Mesenteric fat pad (tissue), 1 donor: ENCODE results near the gene CTBP2. TPM values are rescaled to one million over a fixed set of nuclear protein-coding genes. Genes with fewer than 3 reads are reported as not detected.

Experiments used
- DNase-seq: peaks from one replicate; pipeline ENCODE4 v3.0.0-alpha.2; 2020; ENCODE audit warnings: low spot score
- total RNA-seq: library from RNA; stranded (reverse); fragmentation: NEBNext Ultra II Directional; extraction: Animal tissue kit (Norgen Biotek cat#: 25700); gene quantifications from one replicate; pipeline ENCODE4 v1.2.1, GENCODE V29; 2021
- donor health status: DM: yes; HTN: yes; CAD: no.

Gene CTBP2
- total RNA-seq, 1 donor from 2014 or later: 56.5 TPM

GRCh38 chr10:125054669-125055268 is 105.6 kb downstream of the CTBP2 start:
- no peak for DNase-seq

GRCh38 chr10:125054216-125054615 is 106.1 kb downstream of the CTBP2 start:
- DNase-seq: no peak

DNA sequence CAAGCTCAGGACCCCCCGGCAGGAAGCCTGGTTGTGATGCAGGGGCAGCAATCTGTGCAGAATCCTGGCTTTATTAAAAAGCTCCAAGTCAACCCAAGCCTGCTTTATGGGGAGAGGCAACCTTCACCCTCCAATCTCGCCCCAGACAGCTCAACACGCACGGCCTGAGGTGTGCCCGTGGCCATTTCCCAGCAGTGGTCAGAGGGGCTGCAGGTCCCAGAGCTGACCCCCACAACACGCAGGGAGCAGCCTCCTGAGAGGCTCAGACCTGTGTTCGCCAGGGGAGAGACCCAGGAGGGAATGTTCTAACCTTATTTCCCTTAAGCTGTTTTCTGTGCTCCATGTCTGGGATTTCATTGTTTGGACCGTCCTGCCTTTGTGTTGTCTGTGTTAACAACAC is 108.2 kb downstream of the CTBP2 start:
- no peak for DNase-seq

- DNase-seq: no peak
These were observed 110.0 kb downstream of the CTBP2 start for GRCh38 chr10:125050383-125050782.

DNA sequence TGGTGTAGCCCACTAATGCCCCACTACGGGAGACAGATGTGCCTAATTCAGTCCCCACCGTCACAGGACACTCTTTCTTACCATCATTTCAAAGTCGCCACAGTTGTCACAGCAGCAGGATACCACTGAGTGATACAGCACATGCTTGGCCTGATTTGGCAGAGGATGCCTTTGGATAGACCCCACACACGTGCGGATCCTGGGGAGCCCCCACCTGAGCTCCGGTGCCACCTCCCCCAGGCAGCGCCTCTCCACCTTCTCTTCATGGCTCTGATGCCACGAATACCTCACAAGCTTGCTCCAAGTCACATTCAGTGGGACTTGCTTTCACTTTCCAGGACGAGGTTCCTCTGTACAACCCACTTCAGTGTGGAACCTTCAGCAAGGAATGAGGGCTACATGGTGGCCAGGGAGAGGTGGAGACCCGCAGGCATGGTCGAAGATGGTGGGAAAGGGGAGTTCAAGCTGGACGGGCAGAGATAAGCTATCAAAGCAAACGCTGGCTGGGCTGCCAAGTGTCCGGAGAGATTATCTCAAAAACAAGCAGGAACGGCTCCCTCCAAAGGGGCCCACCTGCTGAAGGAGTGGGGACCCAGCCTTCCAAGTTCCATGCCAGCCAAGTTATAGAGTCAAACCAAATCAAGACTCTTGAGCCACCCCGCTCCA is 111.0 kb downstream of the CTBP2 start:
- no peak for DNase-seq

DNA sequence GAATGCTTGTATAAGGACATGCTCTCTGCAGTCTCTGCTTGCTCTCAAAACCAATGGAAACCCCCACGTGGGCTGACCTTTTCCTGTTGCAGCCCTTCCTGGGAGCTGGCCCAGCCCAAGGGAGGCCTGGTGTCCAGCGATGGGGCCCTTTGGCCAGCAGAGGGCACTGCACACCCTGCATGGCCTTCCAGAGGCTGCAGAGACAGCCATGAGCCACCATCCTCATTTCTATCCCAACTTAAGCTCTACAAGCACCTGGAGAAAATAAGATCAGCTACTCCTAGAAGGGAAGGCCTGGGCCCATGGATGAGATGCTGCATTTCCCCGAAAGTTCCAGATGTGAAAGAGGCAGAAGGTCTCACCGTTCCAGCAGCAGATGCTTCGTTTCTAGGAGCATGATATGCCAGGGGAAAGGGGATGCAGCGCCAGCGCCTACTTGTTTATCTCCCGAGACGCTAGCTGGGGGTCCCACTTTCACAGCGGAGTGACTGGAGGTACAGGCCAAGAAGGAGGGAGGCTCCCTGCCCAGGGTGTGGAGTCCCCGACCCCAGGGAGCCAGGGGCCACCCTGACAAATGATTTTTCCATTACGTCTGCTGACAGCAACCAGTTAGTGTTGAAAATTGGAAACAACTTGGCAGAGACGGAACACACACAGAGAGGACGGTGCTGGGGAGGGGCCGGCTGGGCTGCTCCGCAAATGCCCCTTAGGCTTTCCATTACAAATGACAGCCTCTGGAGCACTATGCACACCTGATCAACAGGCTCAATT is 112.1 kb downstream of the CTBP2 start:
- DNase-seq: no peak

DNA sequence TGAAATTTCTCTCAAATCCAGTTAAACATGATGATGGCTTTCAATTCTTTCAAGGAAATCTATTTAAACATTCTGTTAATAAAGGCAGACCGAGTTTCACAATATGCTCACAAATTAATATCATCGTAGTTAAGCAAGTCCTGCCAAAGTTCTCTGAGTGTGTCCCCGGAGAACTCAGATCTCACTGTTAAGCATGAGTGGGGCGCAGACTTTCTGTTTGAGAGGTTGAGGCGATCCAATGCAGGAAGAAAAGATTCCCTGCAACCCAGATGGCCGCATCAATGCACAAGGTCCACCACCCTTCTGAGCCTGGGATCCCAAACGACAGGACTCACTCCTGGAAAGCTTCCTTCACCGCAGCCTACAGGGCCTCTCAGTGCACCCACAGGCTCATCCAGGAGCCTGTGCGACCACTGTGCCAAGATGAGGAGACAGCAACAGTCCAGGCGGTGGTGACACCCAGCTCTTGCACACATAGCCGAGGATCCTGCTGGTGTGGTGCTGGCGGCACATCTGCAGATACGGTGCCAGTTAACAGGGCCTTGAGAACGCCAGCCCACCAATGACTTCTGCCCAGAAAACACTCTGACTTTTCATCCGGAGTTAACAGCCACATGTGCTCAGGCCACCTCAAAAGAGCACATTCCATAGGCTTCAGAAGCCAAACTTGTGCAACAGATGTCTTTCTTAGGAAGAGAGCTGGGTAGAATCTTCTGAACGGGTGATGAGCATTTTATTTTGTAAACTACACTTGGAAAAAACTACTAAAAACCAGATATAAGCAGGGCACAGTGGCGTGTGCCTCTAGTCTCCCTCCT is 116.3 kb downstream of the CTBP2 start:
- DNase-seq: no peak

GRCh38 chr10:125041856-125042506 is 118.4 kb downstream of the CTBP2 start:
- DNase-seq: no peak

- no peak for DNase-seq
These were observed 121.0 kb downstream of the CTBP2 start for GRCh38 chr10:125039354-125039769.

DNA sequence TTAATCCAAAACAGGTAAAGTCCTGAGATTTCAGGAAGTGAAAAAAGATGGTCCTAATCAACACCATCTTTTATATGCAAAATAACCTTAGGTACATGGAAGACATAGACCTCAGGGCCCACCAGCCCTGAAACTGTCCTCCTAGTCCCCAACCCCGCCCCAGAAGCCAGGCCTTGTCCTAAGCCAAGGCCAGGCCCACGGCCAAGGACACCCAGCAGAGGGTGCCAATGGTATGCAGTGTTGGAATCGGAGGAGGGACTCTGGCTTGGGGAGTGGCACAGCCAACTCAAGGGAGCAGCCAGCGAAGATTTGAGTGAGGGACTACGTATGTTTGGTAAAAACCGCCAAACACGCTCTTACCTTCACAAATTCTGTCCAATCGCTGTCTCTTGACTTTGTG is 121.7 kb downstream of the CTBP2 start:
- no peak for DNase-seq

DNA sequence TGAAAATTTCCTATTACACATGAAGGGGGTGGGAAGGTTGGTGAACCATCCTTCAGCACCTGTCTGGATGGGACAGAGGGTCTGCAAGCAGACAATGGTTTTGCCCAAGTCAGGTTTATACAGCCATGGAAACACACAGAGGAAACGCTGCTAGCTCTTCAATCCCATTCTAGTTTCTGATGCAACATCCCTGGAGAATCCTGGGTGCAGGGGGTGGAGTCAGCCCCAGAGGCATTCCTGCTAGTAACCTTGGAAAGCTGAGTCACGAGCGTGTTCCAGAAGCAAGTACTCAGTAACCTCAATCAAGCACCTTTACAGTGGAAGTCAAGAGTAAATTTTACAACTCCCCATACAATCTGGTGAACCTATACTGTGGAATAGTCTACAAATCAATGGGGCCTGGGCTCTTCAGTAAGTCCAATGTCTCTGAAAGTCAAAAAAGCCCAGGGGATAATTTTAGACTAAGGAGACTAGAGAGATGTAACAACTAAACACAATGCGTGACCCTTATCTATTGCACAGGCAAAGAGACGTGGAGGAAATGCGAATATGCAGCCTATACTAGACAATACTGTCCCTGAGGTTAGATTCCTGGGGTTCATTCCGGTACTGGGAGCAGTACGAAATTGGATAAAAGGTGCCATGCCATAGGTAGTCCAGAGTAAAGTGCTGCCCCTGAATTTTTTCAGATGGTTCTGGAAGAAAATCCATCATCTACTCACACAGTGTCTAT is 123.1 kb downstream of the CTBP2 start:
- DNase-seq: no peak

- no peak for DNase-seq
These were observed 124.6 kb downstream of the CTBP2 start for GRCh38 chr10:125035588-125036295.

DNA sequence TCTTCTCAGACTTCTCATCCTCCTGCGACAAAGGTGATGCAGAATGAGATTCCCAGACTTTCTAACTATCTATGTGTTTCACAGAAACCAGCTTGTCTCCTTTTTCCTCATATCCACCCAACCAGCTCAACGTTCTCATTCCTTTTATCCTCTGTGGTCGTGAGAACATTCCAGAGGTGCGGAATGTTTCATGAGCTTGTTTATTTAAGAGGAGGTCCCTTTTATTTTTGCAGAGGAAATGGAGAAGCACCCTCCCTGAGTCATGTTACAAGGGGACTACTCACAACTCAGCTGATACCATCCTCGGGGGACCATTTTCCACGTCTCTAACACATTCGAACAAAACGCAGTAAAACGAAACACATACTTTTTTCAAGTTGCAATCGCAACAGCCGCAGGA is 125.2 kb downstream of the CTBP2 start:
- DNase-seq: no peak

GRCh38 chr10:125034675-125035074 is 125.7 kb downstream of the CTBP2 start:
- no peak for DNase-seq

- no peak for DNase-seq
These were observed 127.0 kb downstream of the CTBP2 start for GRCh38 chr10:125033146-125033924.

DNA sequence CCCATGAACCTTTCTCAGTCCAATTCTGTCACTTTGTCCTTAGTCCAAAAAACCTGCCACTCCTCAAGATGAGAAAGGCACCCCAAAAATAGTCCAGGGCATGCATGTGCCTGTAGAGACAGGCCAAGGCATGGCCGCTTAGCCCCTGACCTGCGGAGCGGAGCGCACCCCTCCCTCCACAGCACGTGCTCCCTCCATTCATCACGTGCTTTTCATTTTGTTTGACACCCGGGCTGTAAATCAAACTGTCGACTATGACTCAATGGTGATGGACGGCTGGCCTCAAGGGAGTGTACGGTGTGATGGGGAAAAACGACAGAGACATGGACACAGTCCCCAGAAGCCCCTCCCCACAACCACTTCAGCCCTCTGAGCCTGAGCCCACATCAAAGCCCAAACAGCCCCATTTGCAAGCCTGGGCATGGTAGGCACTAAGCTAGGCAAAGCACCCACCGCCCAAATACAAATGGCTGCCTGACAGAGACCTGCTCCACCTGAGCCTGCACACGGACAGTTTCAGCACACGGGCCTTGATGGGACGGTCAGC is 127.8 kb downstream of the CTBP2 start:
- no peak for DNase-seq

- no peak for DNase-seq
These were observed 129.7 kb downstream of the CTBP2 start for GRCh38 chr10:125030567-125031197.

DNA sequence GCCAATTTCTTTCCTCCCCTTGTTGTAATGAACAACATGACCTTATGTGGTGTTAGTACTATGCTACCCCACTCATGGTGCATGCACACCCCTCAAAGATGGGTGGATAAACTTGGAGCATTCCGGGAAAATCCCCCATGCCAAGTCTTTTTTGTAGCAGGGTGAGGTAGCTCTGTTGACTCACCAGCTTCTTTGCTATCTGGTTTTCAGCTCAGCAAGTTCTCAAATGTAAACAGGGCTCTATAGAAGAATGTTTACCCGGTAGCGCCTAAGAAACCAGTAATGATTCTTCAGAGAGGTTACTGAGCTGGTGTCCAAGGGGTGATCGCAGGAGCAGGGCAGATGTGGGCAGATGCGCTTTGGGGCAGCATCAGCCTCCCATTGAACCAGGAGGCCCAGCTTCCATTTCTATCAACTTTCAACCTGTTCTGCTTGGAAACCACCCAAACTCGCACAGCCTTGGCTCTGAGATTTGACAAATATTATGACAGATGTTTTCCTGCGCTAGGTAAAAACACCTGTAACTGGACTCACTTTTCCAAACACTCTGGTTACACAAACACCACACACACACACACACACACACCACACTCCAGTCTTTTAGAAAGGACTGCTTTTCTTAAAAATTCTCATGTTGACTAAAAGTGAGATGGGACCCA is 130.7 kb downstream of the CTBP2 start:
- DNase-seq: no peak
